ENCODE results near the gene SNRPD3.
"Not testable (repeated sequence)": the region's sequence is repeated elsewhere in the genome, so short reads cannot be mapped to it uniquely, and the experiment has no call there.

Gene SNRPD3

GRCh38 chr22:24532075-24532474 is 23.7 kb upstream of the SNRPD3 start:
- no peak for DNase-seq (ENCODE audit: low spot score)

GRCh38 chr22:24535348-24535747 is 20.5 kb upstream of the SNRPD3 start:
- DNase-seq (ENCODE audit: low spot score) = no peak

- no peak for DNase-seq (ENCODE audit: low spot score)
Observed at GRCh38 chr22:24536089-24536488, 19.7 kb upstream of the SNRPD3 start.

GRCh38 chr22:24540470-24540869 is 15.3 kb upstream of the SNRPD3 start:
- no peak for DNase-seq (ENCODE audit: low spot score)

GRCh38 chr22:24541681-24542515 is 13.9 kb upstream of the SNRPD3 start:
- DNase-seq (ENCODE audit: low spot score) = no peak

GRCh38 chr22:24542641-24543040 is 13.2 kb upstream of the SNRPD3 start:
- DNase-seq (ENCODE audit: low spot score) = no peak

- no peak for DNase-seq (ENCODE audit: low spot score)
Observed at GRCh38 chr22:24543185-24543601, 12.6 kb upstream of the SNRPD3 start.

- DNase-seq (ENCODE audit: low spot score) = no peak
Observed at GRCh38 chr22:24543679-24544243, 12.0 kb upstream of the SNRPD3 start.

DNA sequence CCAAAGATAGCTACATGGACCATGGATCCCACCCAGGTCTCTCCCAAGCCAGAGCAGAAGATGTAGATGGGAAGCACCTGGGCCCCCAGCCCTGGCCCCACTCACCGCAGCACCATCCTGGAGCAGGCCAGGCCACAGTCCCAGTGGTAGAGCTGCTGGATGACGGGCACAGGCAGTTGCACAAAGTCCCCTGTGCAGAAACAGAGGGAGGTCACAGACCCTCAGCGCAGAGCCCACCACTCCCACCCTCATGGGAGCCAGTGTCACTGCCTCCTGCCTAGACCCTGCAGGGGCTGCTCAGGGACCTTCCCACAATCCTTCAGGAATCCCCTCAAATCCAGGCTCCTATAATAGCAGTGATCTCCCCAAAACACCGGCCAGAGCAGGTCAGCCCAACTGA is 7.0 kb upstream of the SNRPD3 start:
- DNase-seq (ENCODE audit: low spot score) = no peak

GRCh38 chr22:24550028-24550901 is 5.5 kb upstream of the SNRPD3 start:
- DNase-seq (ENCODE audit: low spot score) = no peak

DNA sequence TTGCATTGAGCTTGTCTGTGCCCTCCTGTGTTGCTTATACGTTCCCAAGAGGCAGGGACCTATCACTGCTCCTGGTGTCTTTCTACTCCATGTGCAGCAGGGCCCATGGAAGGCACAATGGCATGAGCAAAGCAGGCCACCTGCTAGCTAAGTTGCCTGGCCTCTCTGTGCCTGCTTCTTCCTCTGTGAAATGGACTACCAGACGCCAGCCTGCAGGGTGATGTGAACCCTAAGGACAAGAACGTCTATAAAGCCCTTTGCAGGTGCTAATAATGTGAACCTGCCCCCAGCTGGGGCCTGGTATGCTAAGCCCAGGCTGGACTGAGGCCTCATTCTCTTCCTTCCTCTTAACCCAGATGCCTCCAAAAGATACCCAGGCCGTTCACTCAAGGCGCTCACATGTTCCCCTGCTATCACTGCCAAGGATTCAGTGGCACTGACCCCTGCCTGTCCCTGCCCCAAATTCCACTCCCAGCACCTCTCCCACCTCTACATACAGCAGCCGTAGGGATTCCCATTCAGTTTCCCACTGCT is 4.8 kb upstream of the SNRPD3 start:
- no peak for DNase-seq (ENCODE audit: low spot score)

DNA sequence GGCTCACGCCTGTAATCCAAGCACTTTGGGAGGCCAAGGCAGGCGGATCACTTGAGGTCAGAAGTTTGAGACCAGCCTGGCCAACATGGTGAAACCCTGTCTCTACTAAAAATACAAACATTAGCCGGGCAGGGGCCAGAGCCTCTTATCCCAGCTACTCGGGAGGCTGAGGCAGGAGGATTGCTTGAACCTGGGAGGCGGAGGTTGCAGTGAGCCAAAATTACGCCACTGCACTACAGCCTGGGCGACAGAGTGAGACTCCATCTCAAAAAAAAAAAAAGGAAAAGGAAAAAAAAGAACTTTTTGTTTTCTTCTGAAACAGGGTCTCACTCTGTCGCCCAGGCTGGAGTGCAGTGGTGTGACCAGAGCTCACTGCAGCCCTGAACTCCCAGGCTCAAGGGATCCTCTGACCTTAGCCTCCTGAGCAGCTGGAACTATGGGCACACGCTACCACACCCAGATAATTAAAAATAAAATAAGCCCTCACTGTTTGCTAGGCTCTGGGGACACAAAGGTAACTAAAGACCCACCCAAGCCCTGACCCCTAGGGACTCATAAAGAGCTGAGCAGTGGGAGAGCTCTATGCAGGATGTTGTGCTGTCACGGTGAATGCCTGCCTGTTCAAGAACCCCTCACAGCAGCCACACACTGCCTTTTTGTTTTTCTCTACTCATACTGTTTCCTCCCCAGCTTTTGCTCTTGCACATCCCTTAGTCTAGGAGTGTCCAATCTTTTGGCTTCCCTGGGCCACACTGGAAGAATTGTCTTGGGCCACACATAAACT is 3.1 kb upstream of the SNRPD3 start:
- DNase-seq (ENCODE audit: low spot score) = not testable (repeated sequence)

GRCh38 chr22:24553597-24554312 is 2.0 kb upstream of the SNRPD3 start:
- DNase-seq (ENCODE audit: low spot score) = no peak

DNA sequence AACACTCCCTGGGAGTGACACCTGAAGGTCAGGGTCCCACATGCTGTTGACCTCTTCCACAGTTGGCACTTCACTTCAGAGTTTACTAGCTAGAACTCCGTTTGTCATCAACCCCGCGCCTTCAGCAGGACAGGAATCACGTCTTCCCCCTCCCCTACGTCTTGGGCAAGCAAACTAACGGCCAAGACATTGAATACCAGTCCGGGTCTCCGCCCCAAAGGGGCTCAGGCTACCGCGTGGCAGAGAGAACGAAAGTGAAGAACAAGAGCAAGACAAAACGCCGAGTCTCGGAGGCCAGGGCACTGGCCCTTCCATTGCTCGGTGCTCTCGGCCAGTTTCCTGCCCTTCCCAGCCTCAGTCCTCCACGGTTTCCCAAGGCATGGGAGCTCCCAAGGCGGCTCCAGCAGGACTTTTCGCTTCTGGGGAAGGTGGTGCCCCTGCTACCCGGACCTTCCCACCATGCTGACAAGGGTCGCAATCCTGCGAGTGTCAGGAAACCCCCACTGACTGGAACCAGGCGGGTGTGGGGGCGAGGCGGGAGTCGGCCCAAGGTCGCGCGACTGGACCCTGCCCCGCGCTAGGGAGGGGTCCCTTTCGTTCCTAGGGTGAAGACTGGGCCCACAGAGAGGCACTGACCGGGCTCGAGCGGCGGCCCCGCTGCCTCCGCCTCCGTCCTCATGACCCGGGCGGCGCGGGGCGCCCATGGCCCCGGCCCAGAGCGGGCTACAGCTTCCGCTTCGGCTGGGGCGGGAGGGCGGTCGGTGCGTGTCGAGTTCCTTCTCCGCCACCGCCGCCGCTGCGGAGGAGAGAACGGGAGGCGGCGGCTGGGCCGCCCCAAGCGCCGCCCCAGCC is 1.3 kb upstream of the SNRPD3 start, which contains the start of gene GUCD1:
Gene GUCD1, minus strand, starts transcription at position 826 of the 852 bp plus-strand sequence. Its CDS starts 147 bp downstream, at position 679.
- DNase-seq (ENCODE audit: low spot score) = no peak

- DNase-seq (ENCODE audit: low spot score) = no peak
Observed at GRCh38 chr22:24559471-24559870, 3.7 kb downstream of the SNRPD3 start.

DNA sequence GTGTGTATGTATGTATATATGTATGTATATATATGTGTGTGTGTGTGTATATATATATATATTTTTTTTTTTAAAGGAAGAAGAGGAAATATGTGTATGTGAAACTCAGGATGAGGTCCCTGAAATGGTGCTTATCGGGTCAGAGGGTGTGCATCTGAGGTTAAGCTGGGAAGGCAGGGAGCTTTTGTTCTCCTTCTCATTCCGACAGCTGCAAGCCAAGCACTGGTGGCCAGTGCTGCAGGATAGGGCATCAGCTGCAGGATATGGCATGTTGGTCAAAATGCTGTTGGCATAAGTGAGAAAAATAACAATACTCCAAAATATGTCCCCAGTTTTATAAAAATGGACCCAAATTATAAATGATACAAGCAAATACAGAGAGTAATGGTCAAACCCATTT is 7.4 kb downstream of the SNRPD3 start:
- no peak for DNase-seq (ENCODE audit: low spot score)

- no peak for DNase-seq (ENCODE audit: low spot score)
Observed at GRCh38 chr22:24564376-24565058, 8.7 kb downstream of the SNRPD3 start.

DNA sequence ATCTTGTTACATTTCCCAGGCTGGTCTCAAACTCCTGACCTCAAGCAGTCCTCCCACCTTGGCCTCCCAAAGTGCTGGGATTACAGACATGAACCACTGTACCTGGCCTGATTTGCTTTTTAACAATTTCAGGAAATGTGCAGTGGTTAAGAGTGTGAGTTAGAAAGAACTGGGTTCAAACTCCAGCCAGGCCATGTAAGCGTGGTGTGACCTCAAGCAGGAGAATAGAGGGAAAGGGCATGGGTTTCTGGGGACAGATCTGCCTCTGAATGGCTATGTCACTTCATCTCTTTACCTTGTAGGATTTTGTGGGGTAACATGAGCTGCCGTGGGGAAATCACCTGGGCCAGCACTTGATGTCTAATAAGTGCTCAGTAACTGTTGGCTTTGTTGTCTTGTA is 9.3 kb downstream of the SNRPD3 start:
- DNase-seq (ENCODE audit: low spot score) = no peak

DNA sequence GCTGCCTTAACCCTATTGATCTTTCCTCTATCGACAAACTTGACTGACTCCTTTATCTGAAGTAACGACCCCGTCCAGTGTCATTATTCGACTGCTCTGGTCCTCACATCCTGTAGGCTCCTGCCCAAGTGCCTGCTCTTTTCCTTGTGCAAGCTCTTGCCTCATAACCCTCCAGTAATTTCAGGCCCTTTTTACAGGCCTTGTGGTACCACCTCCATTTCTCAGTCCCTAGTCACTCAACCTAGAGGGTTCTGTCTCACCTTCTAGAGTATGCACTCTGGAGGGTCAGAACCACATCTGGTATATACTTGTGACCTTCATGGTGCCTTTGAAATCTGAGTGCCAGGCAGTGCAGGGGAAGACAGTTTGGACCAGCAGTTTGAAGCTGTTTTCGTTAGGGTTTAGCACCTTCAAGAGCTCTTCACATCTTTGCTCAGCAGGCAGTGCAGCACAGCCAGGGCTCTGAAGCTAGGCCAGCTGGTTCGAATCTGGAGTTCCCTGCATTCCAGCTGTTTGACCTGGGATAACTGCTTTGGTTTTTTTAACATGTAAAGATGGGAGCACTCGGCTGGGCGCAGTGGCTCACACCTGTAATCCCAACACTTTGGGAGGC is 11.2 kb downstream of the SNRPD3 start:
- DNase-seq (ENCODE audit: low spot score) = no peak

All from putamen (tissue), 1 donor.